Keratinocyte (primary cell): ENCODE data around the gene OBSCN. TPM values are rescaled to one million over a fixed set of nuclear protein-coding genes. Genes with fewer than 3 reads are reported as not detected.

Experiments
- DNase-seq: peaks from one replicate; pipeline ENCODE4 v3.0.0-alpha.2; 2011; ENCODE audit warnings: low read depth, missing footprints, low spot score
- FAIRE-seq: peaks from 2 replicates; lab custom pipeline; 2011; peaks lifted over from hg19 to GRCh38; lab: Jason Lieb, UNC
- H2AFZ ChIP-seq: 2 replicates; pipeline ENCODE4 v1.6.0; 2012; ENCODE audit warnings: low read length, control low read depth, inconsistent platforms; ENCODE audit not compliant: control insufficient read depth
- H3K27ac ChIP-seq: 2 replicates; pipeline ENCODE4 v1.5.1; 2011; ENCODE audit warnings: low read length; ENCODE audit not compliant: control insufficient read depth, insufficient read depth
- H3K27me3 ChIP-seq: 3 replicates; pipeline ENCODE4 v1.6.0; 2011; ENCODE audit warnings: low read length; ENCODE audit not compliant: control insufficient read depth, insufficient read depth; ENCODE audit errors: extremely low read depth
- H3K36me3 ChIP-seq, 2 experiments: 2 replicates in 1 of 2; 3 replicates in 1 of 2; pipeline ENCODE4 v1.5.1; 2011; ENCODE audit warnings: low read length in 2 of 2, mild to moderate bottlenecking in 1 of 2; ENCODE audit not compliant: control insufficient read depth in 2 of 2, insufficient read depth in 2 of 2; ENCODE audit errors: extremely low read depth in 1 of 2
- H3K4me1 ChIP-seq: 3 replicates; pipeline ENCODE4 v1.5.1; 2011; ENCODE audit warnings: low read length; ENCODE audit not compliant: control insufficient read depth, insufficient read depth; ENCODE audit errors: extremely low read depth
- H3K4me2 ChIP-seq: 3 replicates; pipeline ENCODE4 v1.6.0; 2011; ENCODE audit warnings: low read depth, low read length; ENCODE audit not compliant: control insufficient read depth, insufficient read depth; ENCODE audit errors: extremely low read depth
- H3K4me3 ChIP-seq, 3 experiments: fragments of 200-600 bp in 1 of 3; sonication (generic) in 1 of 3; 2 replicates in 2 of 3; 3 replicates in 1 of 3; pipeline ENCODE4 v1.5.1; 2011 to 2016; ENCODE audit warnings: low read length in 3 of 3, mild to moderate bottlenecking in 3 of 3, control low read depth in 2 of 3, inconsistent platforms in 1 of 3, low read depth in 1 of 3, mixed read lengths in 1 of 3, mixed run types in 1 of 3, moderate library complexity in 1 of 3; ENCODE audit not compliant: control insufficient read depth in 2 of 3, insufficient read depth in 2 of 3; ENCODE audit errors: extremely low read depth in 1 of 3
- H3K79me2 ChIP-seq: 2 replicates; pipeline ENCODE4 v1.6.0; 2012; ENCODE audit warnings: low read length; ENCODE audit not compliant: control insufficient read depth, insufficient read depth
- H3K9ac ChIP-seq: 3 replicates; pipeline ENCODE4 v1.6.0; 2011; ENCODE audit warnings: low read length; ENCODE audit not compliant: control insufficient read depth, insufficient read depth; ENCODE audit errors: extremely low read depth
- H3K9me1 ChIP-seq: 3 replicates; pipeline ENCODE4 v1.6.0; 2011; ENCODE audit warnings: low read length; ENCODE audit not compliant: control insufficient read depth, insufficient read depth; ENCODE audit errors: extremely low read depth
- H3K9me3 ChIP-seq: 2 replicates; pipeline ENCODE4 v1.5.1; 2012; ENCODE audit warnings: low read depth, low read length; ENCODE audit not compliant: control insufficient read depth
- H4K20me1 ChIP-seq: 3 replicates; pipeline ENCODE4 v1.6.0; 2011; ENCODE audit warnings: low read length; ENCODE audit not compliant: control insufficient read depth, insufficient read depth; ENCODE audit errors: extremely low read depth
- CTCF ChIP-seq, 3 experiments: IDR thresholded peaks in 1 of 3; conservative IDR thresholded peaks in 1 of 3; optimal IDR thresholded peaks in 1 of 3; 2 replicates in 2 of 3; 3 replicates in 1 of 3; pipeline versions ENCODE3 to v1.5.1; 2011; ENCODE audit warnings: low read length in 3 of 3, mild to moderate bottlenecking in 3 of 3, moderate library complexity in 2 of 3, control low read depth in 1 of 3, inconsistent platforms in 1 of 3; ENCODE audit not compliant: insufficient read depth in 2 of 3; ENCODE audit errors: extremely low read depth in 1 of 3
- EZH2 ChIP-seq: IDR thresholded peaks from one replicate; pipeline ENCODE4 v1.6.1; 2012; ENCODE audit warnings: inconsistent platforms, mild to moderate bottlenecking, low read length, moderate library complexity
- dilution Hi-C: fragments of 300-500 bp; cut with MboI; formaldehyde crosslinking; loops from one replicate; pipeline ENCODE4 v1.7.0; 2020; ENCODE audit warnings: low sequenced_read_pairs; ENCODE audit not compliant: extremely low pct_ligation_motif_present
- polyA plus RNA-seq, 5 experiments: library from polyadenylated mRNA; depleted of rRNA in 3 of 5; stranded (reverse) in 3 of 5; stranded (forward) in 1 of 5; unstranded in 1 of 5; fragments of >200 nt; gene quantifications; 1 replicate in 1 of 5; 2 replicates in 3 of 5; 3 replicates in 1 of 5; pipeline versions ENCODE4 v1.2.1 to v1.2.3, GENCODE V29; 2011 to 2012; ENCODE audit warnings: missing spikeins in 2 of 5, low read depth in 1 of 5, low replicate concordance in 1 of 5

The OBSCN gene
- polyA plus RNA-seq, 1 donor (not counting 4 experiments of a cell fraction or from before 2014, with no cell fraction given), result 1.8 TPM

DNA sequence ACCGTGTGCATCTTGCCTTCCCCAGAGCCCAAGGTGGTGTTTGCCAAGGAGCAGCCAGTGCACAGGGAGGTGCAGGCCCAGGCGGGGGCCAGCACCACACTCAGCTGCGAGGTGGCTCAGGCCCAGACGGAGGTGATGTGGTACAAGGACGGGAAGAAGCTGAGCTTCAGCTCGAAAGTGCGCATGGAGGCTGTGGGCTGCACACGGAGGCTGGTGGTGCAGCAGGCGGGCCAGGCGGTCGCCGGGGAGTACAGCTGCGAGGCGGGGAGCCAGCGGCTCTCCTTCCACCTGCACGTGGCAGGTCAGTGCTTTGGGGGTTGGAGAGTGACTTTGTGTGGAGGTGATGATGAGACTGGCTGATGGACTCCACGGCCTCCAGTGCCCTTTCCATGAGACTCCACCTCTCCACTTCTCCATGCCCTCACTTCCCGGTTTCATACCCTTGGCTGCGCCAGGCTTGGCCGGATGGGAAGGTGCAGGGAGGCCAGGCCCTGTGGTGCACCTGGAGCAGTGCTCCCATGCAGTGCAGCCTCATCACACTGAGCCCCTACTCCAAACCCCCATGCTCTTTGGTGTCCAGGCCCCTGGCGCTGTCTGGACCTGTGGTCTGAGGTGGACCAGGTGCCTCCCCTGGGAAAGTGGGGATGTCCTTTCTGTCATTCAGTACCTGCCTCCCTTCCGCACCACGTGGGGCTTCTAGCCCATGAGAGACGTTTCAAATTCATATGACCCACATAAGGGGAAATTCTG, 49.0 kb downstream of the OBSCN start:
- no peak overlapping the region for H3K4me3 ChIP-seq
- no peak overlapping the region for H3K4me2 ChIP-seq
- no peaks in the 10 kb centered on the region for H3K27me3 ChIP-seq
- no peaks in the 10 kb centered on the region for H3K79me2 ChIP-seq
- H3K36me3 ChIP-seq, result no peaks in the 10 kb centered on the region
- TF ChIP-seq EZH2 (no peak), CTCF (optimal IDR thresholded peaks at IDR 0.05 in 1 of 3, IDR thresholded peaks at IDR 0.05 in 1 of 3, conservative IDR thresholded peaks at IDR 0.05 in 1 of 3; ENCODE audit: extremely low read depth in 1 of 3, insufficient read depth in 2 of 3, low read length in 3 of 3) (no peak)
- H3K27ac ChIP-seq, result no peak overlapping the region
- no peak overlapping the region for H2AFZ ChIP-seq
- no peaks in the 10 kb centered on the region for H4K20me1 ChIP-seq
- H3K9me3 ChIP-seq, result no peaks in the 10 kb centered on the region
- dilution Hi-C loops, result no loop called here
- FAIRE-seq, result no peak
- no peak for DNase-seq
- H3K9ac ChIP-seq, result no peak overlapping the region
- H3K4me1 ChIP-seq, result no peaks in the 10 kb centered on the region
- H3K9me1 ChIP-seq, result no peaks in the 10 kb centered on the region

- Histone ChIP-seq H3K9me3 (no peaks in the 10 kb centered on the region), H2AFZ (no peak overlapping the region), H4K20me1 (no peaks in the 10 kb centered on the region), H3K4me2 (no peak overlapping the region), H3K36me3 (no peaks in the 10 kb centered on the region), H3K9me1 (no peaks in the 10 kb centered on the region), H3K9ac (no peak overlapping the region), H3K4me3 (no peak overlapping the region), H3K79me2 (no peaks in the 10 kb centered on the region), H3K27me3 (no peaks in the 10 kb centered on the region), H3K27ac (no peak overlapping the region), H3K4me1 (no peaks in the 10 kb centered on the region)
- FAIRE-seq, result no peak
- dilution Hi-C loops, result no loop called here
- no peak for DNase-seq
- TF ChIP-seq EZH2, result no peak
- no peak for TF ChIP-seq CTCF (optimal IDR thresholded peaks at IDR 0.05 in 1 of 3, IDR thresholded peaks at IDR 0.05 in 1 of 3, conservative IDR thresholded peaks at IDR 0.05 in 1 of 3; ENCODE audit: extremely low read depth in 1 of 3, insufficient read depth in 2 of 3, low read length in 3 of 3)
These were observed 50.6 kb downstream of the OBSCN start for GRCh38 chr1:228258486-228258885.
